ENCODE measurements around the gene ECM1.

GRCh38 chr1:150562446-150563339 lies 54.8 kb downstream of the ECM1 start:
- TF ChIP-seq POLR2A (IDR thresholded peaks at IDR 0.05; ENCODE audit: low read depth, low read length) (0 out of 2 replicates have a peak, but pooled peaks have one; percentile 46), TAF1 (IDR thresholded peaks at IDR 0.05; ENCODE audit: borderline replicate concordance, low read depth, low read length) (peak; percentile 64; the same call in 1 of the 2 replicates)

Data from GM12892 (cell line).